GM18907 (cell line): ENCODE data around the gene OR6C2.
"Not testable (repeated sequence)": the region's sequence is repeated elsewhere in the genome, so short reads cannot be mapped to it uniquely, and the experiment has no call there.

ENCODE experiments used
- ATAC-seq: cut with Tn5 transposase; IDR thresholded peaks from one replicate; pipeline ENCODE4 v1.9.1; 2021; ENCODE audit warnings: mild to moderate bottlenecking, moderate library complexity; ENCODE audit not compliant: unreplicated experiment

Gene OR6C2

GRCh38 chr12:55443776-55444175 is at the start of gene OR6C2:
OR6C2 (plus strand) TSS chr12:55444076; CDS start chr12:55452214, 8,138 bp downstream.
- no peak for ATAC-seq

- no peak for ATAC-seq
Measured at GRCh38 chr12:55396326-55396725, 47.5 kb upstream of the OR6C2 start.

- ATAC-seq = no peak
Measured at GRCh38 chr12:55400229-55400628, 43.6 kb upstream of the OR6C2 start, which contains the start of gene OR6C65. OR6C65 (plus strand) TSS chr12:55400529; CDS start chr12:55400529, 0 bp downstream.

DNA sequence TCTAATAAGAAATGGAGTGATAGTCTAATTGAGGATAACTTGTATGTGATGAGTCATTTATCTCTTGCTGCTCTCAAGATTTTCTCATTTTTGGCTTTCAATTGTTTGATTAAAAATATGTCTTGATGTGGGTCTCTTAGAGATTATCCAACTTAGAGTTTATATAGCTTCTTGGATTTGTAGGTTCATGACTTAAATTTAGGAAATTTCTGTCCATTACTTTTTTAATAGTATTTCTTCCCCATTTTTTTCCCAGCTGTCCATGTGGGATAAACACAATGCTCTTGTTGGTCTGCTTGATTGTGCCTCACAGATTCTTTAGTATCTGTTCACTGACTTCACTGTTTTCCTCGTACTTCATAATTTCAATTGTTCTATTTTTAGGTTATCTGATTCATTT is 36.0 kb upstream of the OR6C2 start:
- no peak for ATAC-seq

DNA sequence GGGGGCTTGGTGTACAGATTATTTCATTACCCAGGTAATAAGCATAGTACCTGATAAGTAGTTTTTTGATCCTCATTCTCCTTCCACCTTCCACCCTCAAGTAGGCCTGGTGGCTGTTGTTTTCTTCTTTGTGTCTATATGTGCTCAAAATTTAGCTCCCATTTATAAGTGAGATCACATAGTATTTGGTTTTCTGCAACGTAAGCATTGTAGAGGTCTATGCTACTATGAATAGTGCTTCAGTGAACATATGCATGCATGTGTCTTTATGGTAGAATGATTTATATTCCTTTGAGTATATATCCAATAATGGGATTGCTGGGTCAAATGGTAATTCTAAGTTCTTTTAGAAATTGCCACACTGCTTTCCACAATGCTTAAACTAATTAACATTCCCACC is 34.7 kb upstream of the OR6C2 start:
- ATAC-seq = not testable (repeated sequence)

- not testable (repeated sequence) for ATAC-seq
Measured at GRCh38 chr12:55412138-55412537, 31.7 kb upstream of the OR6C2 start.

DNA sequence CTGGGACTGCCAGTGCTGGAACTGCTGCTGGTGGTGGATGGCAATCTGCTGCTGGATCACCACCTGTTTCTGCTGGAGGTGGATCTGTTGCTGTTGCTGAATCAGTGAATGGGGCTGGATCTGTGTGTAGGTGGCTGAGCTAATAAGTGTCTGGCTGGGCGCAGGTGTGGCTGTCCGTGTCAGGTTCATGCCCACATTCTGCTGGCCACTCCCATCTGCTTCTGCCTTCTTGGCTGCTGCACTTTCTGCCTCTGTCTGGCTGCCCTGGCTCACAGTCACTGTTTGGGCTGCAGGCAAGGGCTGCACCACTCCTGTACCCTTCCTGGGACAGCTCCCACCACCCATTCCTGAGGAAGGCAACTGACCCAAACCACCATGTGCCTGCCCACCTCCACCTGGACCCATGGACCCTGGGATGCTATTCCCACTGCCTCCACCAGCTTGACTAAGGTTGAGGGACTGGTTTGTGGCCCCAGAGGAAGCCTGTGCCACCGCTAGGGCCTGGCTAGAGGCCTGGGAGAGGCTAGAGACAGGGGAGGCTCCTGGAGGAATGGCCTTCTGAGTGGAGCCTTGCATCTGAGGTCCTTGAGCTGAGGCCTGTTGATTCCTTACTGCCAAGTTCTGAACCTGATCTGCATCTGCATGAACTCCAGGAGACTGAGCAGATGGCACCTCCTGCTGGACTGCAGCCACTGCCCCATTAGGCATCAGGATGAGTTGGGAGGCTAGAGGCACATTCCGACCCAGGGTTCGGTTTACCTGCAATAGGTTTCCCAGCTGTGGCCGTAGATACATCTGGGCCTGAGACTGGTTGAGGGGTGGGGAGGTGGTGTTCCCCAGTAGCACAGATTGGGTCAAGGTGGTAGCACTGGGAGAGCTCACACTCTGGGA is 30.1 kb upstream of the OR6C2 start:
- not testable (repeated sequence) for ATAC-seq

DNA sequence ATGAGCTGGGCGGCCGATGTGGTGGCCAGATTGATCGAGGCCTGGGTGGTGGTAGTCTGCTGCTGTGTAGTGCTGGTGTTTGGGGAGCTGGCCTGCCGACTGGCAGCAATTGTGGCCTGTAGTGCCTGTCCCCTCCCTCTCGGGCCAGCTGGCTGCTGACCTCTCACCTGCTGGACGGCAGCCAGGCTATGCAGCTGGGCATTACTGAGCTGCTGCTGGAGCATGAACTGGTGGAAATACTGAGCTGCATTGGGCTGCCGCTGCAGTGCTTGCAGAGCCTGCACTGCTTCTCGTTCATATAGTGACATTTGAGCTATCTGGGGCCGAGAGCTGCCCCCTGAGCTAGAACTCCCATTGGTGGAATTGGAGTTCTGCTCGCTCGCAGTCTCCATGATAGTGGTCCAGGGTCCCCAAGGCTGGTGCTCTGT is 29.5 kb upstream of the OR6C2 start:
- not testable (repeated sequence) for ATAC-seq

DNA sequence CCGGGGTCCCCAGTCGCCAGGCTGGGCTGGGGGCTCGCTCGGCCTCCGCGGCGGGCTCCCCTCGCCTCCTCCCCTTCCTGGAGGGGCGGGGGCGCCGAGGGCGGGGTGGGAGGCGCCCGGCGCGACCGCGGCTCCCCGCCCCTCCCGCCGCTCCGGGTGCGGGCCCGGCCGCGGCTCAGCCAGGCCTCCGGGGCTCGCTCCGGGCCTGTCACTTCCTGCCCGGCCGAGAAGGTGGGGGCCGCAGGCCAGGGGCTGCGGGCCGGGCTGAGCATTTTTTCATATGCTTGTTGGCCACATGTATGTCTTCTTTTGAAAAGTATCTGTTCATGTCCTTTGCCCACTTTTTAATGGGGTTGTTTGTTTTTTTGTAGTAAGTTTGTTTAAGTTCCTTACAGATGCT is 29.0 kb upstream of the OR6C2 start:
- not testable (repeated sequence) for ATAC-seq

GRCh38 chr12:55416961-55417360 is 26.9 kb upstream of the OR6C2 start:
- ATAC-seq = no peak

GRCh38 chr12:55420307-55420962 is 23.4 kb upstream of the OR6C2 start:
- ATAC-seq = no peak

DNA sequence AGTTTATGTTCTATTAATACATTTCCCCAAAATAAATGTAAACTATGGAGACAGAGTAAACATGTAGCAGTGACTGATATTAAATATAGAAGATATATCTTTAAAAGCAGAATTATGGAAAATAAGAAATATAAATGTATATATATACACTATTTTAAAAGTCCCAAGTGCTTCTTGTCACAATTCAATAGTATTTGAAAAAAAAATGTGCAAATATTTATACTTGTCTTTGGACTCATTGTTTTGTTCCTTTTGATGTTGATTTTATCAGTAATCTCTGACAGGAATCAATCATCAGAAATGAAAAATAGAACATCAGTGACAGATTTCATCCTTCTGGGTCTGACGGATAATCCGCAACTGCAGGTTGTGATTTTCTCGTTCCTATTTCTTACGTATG is 17.9 kb upstream of the OR6C2 start, which contains the start of gene OR6C76:
TSS of gene OR6C76 (plus strand) at position 301 of the 400 bp plus-strand sequence. CDS start at position 301, 0 bp downstream.
- no peak for ATAC-seq

DNA sequence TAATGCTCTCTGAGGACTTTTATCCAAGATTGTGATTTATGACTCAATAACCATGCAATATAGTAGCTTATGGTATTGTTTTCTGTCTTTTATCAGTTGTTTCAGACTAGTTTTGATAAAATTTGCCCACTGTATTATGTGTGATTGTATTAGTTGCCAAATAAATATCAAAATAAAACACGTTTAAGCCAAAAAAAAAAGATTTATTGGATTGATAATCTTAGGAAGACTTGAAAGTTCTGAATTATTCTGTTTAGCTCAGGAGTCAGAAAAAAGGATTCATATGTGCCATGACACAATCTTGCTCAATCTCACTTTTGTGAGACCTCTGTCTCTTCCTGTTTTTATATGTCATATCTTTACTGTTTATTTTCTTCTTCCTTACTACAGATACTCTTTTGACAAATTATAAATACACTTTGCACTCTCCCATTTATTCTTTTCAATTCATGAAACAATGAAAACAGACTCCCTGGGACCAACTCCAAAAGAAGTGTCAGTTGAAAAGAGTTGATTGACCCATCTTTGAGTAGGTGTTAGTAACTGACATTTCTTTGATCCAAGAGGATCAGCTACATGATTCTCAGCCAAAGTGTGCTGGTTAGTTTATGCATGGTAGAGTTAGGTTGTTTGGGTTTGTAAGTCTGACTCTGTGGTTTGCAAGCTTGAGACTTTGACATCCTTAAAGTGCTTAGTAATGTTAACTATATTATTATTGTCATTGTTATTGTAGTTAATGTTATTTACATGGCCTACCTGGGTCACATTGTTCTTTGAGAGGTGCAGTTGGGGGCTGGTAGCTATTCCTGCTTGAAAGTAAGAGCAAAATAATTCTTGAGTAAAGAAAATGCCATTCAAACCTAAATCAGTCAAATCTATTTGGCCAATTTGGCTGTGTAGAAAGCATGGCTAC is 15.3 kb upstream of the OR6C2 start:
- ATAC-seq = no peak

DNA sequence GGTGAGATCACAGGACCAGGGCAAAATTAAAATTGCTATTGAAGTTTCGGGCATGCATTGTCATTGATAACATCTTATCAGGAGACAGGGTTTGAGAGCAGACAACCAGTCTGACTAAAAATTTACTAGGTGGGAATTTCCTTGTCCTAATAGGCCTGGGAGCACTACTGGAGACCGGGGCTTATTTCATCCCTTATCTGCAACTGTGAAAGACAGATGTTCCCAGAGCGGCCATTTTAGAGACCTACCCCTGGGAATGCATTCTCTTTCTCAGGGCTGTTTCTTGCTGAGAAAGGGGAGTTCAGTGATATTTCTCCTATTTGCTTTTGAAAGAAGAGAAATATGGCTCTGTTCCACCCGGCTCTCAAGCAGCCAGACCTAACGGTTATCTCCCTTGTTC is 2.6 kb upstream of the OR6C2 start:
- not testable (repeated sequence) for ATAC-seq

DNA sequence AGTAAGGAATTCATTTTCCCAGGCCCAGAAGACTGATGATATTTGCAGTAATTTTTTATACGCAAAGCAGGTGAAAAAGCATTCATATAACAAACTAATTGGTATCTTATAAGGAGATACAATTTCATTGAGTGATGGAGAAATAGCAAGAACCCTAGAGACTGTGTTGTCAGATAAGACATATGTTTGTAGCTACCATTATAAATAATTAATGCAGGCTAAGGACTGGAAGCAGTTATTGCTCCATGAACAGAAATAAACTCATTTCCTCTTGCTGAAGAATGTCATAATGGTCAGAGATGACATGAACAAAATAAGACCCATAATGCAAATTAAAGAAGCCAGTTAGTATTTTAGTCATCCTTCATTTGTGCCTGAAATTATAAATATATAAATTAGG is 1.5 kb downstream of the OR6C2 start:
- no peak for ATAC-seq

DNA sequence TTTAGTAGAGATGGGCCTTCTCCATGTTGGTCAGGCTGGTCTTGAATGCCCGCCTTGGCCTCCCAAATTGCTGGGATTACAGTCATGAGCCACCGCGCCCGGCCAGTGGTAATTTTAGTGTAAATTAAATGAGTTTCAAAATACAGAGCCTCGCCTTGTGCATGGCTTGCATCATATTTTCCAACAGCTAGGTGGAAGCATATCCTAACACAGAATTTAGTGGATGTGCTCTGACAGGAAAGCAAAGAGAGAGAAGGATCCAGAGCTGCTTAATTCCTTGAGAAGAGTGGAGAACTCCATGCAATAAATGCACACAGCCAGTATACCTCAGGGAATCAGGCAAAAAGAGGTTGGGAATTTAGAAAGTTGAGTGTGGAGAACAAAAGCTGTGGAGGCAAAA is 2.5 kb downstream of the OR6C2 start:
- ATAC-seq = no peak

DNA sequence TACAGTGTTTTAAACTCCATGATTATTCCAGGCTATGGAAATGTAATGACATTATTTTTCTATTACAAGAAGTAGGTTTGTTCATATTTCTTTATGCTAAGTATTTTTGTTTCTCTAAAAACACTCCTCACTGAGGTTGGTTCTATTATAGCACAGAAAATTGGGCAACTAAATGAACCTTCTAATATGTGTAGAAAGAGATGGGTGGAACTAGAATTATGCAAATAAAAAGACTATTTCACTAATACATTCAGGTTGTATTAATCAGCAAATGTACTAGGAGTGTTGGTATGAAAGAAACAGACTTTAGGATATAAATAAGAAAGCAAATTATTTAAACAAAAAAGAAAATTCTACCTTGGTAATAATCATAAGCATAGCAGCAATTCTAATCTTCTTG is 4.9 kb downstream of the OR6C2 start:
- no peak for ATAC-seq

DNA sequence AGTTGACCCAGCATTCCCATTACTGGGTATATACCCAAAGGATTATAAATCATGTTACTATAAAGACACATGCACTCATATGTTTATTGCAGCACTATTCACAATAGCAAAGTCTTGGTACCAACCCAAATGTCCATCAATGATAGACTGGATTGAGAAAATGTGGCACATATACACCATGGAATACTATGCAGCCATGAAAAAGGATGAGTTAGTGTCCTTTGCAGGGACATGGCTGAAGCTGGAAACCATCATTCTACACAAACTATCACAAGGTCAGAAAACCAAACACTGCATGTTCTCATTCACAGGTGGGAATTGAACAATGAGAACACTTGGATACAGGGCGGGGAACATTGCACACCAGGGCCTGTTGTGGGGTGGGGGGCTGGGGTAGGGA is 21.1 kb downstream of the OR6C2 start:
- not testable (repeated sequence) for ATAC-seq

GRCh38 chr12:55467836-55468235 is 24.0 kb downstream of the OR6C2 start:
- no peak for ATAC-seq

DNA sequence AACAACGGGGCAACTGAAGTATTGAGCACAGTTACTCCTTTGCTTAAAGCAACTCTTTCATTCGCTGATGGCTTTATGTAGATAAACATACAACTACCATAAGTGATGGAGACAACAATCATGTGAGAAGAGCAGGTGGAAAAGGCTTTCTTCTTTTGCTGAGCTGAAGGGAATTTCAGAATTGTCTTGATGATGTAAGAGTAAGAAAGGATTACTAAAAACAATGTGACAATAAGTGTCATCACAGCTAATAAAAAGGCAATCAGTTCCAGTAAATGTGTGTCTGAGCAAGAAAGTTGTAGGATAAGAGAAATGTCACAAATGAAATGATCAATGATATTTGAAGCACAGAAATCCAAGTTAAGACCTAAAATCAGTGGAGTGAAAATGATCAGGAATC is 25.4 kb downstream of the OR6C2 start:
- ATAC-seq = no peak
